ENCODE measurements around the gene CBLC.
A peak's percentile ranks its signal among the peaks of the same experiment; 100 is the strongest.
"Not testable (repeated sequence)": the region's sequence is repeated elsewhere in the genome, so short reads cannot be mapped to it uniquely, and the experiment has no call there.

CBLC gene

DNA sequence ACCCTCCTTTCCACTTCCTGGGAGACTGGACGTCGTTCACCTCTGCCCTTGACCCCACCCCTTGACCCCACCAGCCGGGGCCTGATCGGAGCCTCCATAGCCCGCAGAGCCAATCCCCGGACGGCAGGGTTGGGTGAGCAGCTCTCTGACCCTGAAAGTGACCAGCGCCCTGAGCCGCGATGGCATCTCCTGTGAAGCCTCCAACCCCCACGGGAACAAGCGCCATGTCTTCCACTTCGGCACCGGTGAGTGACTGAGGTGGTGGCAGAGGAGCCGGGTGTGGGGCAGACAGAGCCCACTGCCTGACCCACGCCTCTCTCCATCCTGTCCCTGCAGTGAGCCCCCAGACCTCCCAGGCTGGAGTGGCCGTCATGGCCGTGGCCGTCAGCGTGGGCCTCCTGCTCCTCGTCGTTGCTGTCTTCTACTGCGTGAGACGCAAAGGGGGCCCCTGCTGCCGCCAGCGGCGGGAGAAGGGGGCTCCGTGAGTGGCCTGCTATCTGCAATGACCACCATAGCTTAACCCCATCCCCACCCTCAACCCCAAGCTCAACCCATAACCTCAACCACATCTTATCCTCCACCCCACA, 41.6 kb downstream of the CBLC start:
- no peak for DNase-seq (ENCODE audit: low spot score)

DNA sequence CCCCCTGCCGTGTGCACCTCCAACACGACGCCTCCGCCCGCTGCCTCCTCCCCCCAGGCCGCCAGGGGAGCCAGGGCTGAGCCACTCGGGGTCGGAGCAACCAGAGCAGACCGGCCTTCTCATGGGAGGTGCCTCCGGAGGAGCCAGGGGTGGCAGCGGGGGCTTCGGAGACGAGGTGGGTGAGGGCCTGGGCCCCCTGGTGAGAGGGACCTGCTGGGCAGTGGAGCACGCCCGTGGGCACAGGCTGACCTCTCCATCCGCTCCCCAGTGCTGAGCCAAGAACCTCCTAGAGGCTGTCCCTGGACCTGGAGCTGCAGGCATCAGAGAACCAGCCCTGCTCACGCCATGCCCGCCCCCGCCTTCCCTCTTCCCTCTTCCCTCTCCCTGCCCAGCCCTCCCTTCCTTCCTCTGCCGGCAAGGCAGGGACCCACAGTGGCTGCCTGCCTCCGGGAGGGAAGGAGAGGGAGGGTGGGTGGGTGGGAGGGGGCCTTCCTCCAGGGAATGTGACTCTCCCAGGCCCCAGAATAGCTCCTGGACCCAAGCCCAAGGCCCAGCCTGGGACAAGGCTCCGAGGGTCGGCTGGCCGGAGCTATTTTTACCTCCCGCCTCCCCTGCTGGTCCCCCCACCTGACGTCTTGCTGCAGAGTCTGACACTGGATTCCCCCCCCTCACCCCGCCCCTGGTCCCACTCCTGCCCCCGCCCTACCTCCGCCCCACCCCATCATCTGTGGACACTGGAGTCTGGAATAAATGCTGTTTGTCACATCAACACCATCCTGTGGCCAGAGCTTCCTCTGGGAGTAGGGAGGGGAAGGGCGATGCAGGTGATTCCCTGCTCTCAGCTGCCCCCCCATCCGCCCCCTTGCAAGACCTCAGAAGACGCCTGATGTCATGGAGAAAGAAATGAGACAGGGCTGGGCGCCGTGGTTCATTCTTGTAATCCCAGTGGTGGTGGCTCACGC, 43.2 kb downstream of the CBLC start:
- DNase-seq (ENCODE audit: low spot score), result no peak

DNA sequence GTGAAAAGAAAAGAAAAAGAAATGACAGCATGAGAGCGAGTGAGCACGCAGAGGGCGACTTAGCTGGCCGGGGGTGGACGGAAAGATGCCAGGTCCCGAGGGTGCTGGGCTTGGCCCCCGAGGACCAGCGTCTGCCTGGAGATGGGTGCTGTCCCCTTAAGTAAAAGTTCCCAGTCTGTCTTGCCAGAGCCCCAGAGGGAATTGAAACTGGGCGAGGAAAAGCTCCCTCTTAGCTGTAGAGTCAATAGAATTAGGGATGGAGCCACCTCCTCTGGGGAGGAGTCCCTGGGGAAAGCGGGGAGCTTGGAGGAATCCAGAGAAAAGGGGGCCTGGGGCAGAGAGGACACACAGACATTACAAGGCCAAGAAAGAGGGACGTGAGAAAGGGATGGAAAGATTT, 44.5 kb downstream of the CBLC start:
- no peak for DNase-seq (ENCODE audit: low spot score)

DNA sequence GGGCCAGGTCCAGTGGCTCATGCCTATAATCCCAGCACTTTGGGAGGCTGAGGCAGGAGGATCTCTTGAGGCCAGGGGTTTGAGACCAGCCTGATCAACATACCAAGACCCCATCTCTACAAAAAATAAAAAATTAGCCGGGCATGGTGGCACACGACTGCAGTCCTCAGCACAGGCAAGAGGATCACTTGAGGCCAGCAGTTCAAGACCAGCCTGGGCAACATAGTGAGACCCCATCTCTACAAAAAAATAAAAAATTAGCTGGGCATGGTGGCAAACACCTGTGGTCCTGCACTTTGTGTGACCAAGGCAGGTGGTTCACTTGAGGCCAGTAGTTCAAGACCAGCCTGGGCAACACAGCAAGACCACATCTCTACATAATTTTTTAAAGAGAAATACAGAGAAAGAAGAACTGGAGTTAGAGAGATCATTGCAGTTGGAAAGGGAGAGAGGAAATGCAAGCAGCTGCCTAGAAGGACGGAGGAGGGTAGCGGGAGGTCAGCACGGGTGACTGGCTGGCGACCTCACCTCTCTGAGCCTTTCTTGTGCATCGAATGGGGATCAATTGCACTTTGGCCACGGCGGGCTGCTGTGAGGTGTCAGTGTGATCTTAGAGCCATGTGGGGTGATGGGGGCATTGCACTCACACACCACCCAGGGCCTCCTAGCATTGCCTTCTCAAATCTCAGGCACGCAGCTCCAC, 45.1 kb downstream of the CBLC start:
- no peak for DNase-seq (ENCODE audit: low spot score)

DNA sequence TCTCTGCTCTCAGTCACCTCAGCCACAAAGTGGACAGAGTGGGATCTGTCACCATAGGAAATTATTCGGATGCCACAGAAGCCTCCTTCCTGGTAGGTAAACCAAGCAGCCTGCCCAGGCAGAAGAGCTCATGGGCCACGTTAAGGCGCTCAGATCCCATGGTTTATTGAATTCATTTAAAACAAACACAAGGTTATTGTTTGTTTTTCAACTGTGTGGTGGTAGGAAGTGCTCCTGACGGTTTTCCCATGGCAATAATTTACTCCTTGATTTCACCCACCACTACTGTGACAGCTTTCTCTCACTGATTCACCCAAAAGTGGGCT, 45.6 kb downstream of the CBLC start:
- no peak for DNase-seq (ENCODE audit: low spot score)

DNA sequence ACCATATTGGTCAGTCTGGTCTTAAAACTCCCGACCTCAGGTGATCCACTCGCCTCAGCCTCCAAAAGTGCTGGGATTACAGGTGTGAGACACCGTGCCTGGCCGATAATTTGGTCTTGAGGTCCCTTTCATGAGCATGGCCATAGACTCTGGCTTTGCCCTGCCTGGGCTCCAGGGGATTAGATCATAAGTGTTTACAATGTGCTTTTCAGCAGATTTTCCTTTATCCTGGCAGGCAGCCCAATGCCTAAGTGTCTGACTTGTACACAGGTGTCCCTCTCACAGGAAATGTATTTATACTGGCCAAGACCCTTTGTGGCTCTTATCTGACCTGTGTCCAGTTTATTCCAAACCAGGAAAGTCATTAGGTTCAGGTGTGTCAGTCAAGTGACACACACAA, 47.1 kb downstream of the CBLC start:
- no peak for DNase-seq (ENCODE audit: low spot score)

DNA sequence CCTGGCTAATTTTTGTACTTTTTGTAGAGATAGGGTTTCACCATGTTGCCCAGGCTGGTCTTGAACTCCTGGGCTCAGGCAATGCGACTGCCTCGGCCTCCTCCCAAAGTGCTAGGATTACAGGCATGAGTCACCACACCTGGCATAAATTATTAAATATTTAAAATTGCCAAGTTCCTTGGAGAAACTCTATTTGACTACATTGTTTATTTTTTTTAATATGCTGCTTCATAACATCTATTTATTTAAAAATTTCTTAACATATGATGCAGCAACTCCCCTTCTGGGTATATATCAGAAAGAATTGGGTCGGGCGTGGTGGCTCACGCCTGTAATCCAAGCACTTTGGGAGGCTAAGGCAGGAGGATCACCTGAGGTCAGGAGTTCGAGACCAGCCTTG, 55.2 kb downstream of the CBLC start:
- DNase-seq (ENCODE audit: low spot score), result not testable (repeated sequence)

DNA sequence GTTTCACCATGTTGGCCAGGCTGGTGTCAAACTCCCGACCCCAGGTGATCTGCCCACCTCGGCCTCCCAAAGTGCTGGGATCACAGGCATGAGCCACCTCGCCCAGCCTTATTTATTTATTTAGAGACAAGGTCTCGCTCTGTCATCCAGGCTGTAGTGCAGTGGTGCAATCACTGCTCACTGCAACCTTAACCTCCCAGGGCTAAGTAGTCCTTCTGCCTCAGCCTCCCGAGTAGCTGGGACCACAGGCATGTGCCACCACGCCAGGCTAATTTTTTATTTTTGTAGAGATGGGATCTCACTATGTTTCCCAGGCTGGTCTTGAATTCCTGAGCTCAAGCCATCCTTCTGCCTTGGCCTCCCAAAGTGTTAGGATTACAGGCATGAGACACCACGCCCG, 56.7 kb downstream of the CBLC start:
- not testable (repeated sequence) for DNase-seq (ENCODE audit: low spot score)

DNA sequence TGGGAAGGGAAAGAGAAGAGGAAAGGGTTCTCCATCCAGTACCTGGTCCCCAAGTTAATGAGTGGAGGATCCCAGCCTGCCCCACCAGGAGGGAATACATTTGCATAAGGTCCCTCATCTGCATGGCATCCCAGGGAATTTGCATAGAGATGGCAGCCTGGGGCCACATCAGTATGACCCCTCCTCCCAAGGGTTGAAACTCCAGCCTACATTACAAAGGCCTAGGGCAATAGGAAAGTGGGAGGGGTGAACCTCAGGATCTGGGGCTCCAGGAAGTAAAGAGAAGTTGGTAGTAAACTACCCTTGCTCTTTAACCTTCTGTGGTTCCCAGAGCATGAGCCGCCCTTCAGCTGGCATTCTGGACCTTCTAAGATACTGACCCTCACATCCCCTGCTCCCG, 61.6 kb downstream of the CBLC start:
- DNase-seq (ENCODE audit: low spot score), result no peak

DNA sequence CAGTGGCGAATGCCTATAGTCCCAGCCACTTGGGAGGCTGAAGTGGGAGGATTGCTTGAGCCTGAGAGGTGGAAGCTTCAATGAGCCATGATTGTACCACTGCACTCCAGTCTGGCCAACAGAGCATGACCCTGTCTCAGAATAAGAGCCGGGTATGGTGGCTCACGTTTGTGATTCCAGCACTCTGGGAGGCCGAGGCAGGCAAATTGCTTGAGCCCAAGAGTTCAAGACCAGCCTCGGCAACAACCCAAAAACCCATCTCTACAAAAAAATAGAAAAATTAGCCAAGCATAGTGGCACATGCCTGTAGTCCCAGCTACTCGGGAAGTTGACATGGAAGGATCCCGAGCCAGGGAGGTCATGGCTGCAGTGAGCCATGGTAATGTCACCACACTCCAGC, 63.1 kb downstream of the CBLC start:
- no peak for DNase-seq (ENCODE audit: low spot score)

DNA sequence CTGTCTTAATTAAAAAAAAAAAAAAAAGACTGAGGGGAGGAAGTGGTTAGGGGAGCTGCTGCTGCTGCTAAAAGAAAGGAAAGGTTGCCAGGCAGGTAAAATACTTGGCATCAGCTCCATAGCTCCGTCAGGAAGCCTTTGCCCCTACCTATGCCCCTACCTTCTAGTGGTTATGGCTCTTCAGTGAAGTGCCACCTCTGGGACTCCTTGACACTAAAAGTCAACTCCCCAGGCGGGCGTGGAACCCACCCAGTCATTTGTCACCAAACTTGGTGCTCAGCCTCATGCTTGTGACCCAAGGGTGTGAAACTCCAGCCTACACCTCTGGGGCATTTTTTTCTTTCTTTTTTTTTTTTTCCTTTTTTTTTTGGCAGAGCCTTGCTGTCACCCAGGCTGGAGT, 63.5 kb downstream of the CBLC start:
- DNase-seq (ENCODE audit: low spot score), result no peak

DNA sequence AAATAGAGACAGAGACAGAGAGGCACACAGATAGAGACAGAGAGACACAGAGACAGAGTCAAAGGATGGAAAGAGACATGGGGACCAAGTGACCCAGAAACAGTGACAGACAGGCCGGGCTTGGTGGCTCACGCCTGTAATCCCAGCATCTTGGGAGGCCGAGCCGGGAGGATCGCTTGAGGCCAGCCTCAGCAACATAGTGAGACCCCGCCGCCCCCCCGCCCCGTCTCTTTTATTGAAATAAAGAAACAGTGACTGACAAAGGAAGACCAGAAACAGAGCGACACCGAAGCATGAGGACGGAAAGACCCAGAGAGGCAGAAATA, 67.6 kb downstream of the CBLC start:
- DNase-seq (ENCODE audit: low spot score), result no peak

DNA sequence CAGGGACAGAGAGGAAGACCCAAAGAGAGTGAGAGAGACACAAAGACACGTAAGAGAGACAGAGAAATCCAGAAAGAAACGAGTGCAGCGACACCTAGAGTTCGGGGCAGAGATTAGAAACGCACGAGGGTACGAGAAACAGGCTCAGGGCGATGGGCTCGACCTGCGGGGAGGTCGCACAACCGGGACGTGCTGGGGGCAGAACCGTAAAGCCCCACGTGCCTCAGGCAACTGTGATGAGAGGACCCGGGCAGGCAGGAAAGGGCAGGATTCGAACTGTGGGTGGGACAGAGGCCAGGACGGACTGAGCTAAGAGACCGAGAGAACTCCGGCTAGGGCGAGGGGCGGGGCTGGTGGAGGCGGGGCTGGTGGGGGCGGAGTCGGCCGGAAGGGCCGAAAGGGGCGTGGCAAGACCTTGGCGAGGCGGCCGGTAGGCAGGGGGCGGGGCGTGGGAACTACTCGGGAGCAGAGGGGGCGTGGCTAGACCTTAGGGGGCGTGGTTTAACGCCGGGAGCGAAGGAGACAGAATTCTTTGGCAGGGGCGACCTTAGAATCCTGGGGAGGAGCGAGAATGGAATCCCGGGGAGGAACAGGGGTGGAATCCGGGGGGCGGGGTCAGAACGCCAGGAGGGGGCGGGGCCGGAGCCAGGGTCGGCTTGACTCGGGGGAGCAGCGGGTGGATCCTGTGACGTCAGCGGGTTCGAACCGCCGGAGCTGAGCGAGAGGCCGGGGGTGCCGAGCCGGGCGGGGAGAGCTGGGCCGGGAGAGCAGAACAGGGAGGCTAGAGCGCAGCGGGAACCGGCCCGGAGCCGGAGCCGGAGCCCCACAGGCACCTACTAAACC, 68.1 kb downstream of the CBLC start, which contains the start of gene NECTIN2:
TSS of gene NECTIN2 (plus strand) at position 686 of the 843 bp plus-strand sequence. CDS start 229 bp downstream, outside the sequence.
- peak; percentile 95 for DNase-seq (ENCODE audit: low spot score)

DNA sequence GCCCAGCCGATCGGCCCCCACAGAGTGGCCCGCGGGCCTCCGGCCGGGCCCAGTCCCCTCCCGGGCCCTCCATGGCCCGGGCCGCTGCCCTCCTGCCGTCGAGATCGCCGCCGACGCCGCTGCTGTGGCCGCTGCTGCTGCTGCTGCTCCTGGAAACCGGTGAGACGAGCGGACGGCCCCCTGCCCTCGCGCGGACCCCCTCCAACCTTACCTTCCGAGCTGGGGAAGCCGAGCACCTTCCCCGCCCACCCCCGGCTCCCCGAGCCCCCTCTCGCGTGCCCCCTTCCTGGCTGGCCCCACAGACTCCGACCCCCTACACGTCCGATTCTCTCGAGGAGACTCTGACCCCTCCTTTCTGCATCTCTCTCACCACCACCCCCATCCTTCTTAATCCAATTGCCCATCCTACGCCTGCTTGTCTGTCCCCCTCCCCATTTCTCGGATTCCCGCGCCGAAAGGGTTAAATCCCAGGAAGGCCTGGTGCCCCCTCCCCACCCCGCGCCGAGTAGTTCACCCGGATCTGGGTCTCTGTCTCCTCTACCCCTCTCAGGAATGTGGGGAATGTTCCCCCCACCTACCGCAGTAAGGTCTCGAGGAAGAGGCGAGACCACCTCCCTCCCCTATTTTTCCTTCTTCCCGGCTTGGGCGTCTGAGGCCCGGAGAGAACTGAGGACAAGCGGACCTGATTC, 68.9 kb downstream of the CBLC start:
- no peak for DNase-seq (ENCODE audit: low spot score)

DNA sequence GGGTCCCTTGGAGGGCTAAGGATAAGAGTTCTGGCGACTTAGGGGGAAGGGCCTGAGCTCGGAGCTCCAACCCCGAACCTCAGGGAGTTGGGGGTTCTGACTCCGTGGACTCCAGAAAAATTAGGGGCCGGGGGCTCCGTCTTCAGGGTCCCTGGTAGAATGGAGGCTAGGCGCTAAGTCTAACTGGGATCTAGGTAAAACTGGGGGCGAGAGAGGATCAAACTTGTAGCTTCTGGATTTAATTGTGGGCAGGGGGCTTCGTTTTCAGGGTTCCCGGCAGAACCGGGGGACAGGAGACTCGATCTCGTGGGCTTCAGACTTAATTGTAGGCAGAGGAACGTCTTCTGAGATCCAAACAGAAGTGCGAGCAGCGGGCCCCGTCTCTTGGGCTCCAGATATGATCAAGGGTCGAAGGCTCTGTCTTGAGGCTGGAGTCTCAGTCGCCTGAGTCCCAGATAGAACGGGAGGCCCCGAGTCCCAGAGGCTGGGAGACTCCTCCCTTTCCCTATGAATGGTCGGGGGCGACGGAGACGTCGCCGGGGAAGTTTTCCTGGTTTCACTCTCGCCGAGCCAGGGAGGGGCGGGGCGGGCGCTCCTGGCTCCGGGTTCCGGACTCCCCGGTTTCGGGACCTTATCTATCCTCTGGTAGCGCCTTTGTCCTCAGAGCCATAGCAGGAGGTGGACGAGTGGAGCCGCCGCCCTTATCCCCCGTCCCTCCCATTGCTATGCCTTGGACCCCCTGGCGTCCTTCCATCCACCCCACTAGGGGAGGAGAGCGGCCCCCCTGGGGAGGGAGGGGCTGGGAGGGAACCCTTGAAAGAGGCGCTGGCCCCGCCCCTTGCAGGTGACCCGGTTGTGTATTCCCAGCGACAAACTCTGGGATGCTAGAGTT, 69.7 kb downstream of the CBLC start:
- no peak for DNase-seq (ENCODE audit: low spot score)

DNA sequence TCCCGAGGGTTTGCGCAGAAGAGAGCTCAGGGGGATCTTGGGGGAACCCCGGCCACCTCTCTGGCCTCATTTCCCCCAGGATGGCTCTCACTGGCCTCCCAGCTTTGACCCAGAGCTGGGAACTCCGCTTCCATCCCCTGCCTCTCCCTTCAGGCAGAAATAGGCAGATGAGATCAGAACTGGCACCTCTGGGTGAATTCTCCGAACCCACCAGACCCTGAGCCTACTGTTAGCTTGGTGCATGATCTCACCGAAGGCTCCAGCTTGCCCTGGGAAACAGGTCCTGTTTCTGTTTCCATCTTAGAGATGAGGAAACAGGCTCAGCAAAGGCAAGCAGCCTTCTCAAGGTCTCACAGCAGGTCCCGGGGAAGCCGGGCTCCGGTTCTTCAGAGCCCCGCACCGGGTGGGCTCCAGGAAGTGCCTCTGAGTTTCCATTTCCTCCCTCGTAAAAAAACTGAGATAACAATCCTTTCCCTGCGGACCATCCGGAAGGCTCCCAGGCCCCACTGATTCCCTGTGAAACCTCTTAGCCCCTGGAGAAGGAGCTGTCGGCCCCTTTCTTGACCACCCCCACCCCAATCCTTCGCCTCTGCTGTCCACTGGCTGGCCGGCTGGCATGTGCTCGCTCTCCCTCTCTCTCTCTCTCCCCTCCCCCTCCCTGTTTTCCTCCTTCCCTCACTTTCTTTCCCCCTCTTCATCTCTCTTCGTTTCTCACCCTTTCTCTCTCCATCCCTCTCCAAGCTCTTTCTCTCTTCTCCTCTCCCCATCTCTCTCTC, 70.5 kb downstream of the CBLC start:
- no peak for DNase-seq (ENCODE audit: low spot score)

DNA sequence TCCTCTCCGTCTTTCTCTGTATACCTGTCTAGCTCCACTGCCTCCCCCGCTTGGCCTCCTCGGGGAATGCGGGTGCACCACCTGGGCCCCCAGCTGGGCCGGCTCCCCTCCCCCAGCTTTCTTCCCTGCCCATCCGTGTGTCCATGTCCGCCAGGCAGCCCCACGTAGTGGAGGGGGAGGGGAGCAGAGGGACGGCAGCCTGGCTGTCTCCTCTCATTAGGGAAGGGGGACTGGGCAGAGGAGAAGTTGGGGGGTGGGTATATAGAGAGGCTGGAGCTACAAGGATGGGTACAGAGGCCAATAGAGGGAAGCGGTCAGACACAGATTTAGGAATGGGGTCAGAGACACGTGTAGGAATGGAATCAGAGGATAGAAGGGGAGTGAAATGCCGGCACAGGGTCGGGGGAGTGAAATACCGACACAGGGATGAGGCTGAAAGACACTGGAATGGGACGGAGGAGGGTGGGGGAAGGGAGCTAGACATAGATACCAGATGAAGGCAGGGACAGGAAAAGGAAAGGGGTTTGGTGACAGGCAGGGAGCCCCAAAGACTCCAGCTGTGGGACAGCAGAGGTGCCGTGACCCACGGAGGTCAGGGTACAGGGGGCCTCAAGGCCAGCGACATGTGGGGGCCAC, 71.2 kb downstream of the CBLC start:
- DNase-seq (ENCODE audit: low spot score), result no peak

Data from SW480 (cell line).